ENCODE data around the gene KLHL30.
"Not testable (repeated sequence)": the region's sequence is repeated elsewhere in the genome, so short reads cannot be mapped to it uniquely, and the experiment has no call there.

Gene KLHL30

DNA sequence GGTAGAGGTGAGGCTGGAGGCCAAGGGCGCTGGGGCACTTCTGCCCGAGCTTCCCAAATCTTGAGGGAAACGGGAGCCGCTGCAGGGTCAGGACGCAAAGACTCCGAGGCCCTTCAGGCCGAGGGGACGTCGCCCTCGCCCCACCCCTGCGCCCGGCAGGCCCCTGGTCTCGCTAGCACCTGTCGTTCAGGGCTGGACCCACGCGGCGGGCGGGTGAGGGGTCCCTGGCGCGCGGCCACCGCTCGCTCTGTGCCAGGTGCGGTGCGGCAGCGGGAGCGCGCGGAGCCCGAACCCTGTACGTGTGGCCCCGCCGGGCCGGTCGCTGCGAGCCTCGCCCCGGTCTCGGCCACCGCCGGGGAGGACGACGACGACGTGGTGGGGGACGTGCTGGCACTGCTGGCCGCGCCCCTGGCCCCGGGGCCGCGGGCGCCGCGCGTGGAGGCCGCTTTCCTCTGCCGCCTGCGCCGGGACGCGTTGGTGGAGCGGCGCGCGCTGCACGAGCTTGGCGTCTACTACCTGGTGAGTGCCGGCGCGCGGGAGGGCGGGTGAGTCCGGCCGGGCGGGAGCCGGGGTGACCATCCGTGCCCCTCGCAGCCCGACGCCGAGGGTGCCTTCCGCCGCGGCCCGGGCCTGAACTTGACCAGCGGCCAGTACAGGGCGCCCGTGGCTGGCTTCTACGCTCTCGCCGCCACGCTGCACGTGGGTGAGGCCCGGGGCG, 25.2 kb downstream of the KLHL30 start:
- DNase-seq (ENCODE audit: low read depth) = no peak

DNA sequence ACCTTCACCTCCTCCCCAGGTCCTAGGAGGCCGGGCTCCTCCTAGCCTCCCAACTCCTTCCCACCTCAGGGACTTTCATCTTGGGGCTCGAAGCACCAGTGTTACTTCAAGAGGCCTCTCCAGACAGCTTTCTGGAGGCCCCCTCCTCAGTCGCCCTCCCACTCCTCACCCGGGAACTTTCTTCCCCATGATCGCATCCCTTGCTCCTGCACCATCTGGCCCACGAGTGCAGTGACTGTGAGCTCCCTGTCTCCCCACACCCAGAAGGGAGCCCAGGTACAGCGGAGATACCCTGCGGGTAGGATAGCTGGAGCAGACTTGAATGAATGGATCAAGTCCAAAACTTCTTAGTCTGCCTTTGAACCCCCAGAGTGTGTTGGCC, 26.4 kb downstream of the KLHL30 start:
- DNase-seq (ENCODE audit: low read depth) = no peak

DNA sequence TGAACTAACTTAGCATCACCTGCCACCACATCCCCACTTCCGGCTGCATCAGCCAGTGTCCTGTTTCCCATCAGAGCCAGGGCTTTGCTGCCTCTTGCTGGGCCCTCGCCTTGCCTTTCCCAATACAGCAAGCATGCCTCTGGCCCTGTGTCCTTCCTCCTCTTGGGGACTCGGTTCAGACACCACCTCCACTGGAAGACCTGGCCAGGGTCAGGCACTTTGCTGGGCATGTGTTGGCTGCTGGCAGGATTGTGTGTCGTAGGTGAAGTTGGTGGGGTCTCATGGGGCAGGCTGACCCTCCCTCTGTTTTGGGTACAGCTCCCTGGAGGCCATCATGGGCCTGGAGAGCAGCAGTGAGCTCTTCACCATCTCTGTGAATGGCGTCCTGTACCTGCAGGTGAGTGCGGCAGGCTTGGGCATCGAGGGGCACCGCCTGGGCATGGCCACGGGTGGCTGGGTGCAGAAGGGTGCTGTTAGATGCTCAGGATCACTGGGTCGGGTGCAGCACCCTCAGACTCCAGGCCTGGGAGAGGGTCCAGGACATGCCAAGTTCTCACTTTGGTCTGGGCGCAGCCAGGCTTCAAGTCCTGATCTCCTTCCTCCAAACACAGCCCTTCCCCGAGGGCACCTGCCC, 26.9 kb downstream of the KLHL30 start:
- no peak for DNase-seq (ENCODE audit: low read depth)

DNA sequence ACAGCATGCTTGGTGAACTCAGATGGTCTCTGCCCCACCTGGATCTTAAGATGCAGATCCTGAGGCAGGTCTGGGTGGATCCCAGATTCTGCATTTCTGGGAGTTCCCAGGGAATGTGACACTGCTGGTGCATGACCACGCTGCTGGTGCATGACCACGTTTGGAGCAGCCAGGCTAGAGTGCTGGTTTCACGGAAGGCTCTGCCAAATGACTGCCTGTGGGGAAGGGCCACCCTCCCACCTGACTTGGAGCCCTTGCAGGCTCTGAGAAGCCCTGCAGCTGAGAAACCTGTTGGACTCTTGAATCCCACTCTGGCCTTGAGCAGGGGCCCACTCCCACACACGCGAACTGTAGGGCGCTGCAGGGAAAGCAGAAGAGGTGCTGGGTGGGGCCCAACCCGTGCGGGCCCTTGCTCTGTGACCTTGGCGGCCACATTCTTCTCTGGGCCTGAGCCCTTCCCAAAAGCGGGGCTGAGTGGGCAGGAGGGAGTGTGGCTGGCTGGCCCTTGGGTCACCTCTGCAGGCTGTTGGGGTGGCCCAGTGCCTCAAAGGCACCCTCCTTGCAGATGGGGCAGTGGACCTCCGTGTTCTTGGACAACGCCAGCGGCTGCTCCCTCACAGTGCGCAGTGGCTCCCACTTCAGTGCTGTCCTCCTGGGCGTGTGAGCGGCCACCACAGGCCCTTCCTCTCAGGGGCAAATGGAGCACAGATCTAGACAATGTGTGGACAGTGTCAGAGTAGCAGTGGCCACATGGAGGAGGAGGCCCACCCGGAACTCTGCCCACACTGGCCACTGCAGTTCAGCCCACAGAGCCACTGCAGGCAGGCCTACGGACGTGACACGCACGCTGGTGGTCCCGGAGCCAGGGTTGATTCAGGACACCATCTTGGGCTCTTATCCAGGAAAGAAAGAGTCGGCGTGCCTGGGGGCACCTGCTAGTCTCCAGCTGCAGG, 28.2 kb downstream of the KLHL30 start:
- DNase-seq (ENCODE audit: low read depth) = no peak

DNA sequence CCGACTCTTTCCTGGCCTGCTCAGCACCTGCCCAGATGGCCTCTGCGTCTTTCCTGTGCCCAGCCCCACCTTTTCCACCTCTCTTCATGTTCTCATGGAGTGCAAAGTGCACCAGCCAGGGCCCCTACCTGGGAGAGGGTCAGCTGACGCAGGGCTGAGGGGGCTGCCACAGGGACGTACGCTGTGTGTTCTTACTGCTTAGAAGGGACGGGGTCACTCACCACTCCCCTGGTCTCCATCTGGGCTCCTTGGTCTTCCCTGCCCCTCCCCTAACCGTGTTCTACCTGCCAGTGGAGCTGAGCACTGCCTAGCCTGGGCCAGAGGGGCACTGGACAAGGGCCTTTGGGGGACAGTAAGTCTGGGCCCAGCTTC, 28.9 kb downstream of the KLHL30 start:
- no peak for DNase-seq (ENCODE audit: low read depth)

DNA sequence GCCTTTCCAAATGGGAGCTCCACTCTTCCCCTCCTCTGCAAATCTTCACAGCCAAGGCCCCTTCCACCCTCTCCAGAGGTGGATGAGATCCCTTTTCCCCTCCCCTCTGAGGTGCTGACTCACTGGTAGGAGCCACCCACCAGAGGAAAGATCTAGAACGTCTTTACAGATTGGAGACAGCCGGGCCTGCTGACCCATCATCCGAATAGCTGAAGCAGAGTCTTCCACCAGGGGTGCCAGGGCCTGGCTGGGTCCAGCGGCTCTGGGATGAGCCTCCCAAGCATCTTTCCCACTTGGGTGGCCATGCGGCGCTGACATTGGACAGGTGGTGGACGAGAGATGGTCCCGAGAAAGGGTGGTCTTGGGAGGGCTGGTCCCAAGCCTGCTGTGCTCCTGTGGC, 29.3 kb downstream of the KLHL30 start:
- no peak for DNase-seq (ENCODE audit: low read depth)

DNA sequence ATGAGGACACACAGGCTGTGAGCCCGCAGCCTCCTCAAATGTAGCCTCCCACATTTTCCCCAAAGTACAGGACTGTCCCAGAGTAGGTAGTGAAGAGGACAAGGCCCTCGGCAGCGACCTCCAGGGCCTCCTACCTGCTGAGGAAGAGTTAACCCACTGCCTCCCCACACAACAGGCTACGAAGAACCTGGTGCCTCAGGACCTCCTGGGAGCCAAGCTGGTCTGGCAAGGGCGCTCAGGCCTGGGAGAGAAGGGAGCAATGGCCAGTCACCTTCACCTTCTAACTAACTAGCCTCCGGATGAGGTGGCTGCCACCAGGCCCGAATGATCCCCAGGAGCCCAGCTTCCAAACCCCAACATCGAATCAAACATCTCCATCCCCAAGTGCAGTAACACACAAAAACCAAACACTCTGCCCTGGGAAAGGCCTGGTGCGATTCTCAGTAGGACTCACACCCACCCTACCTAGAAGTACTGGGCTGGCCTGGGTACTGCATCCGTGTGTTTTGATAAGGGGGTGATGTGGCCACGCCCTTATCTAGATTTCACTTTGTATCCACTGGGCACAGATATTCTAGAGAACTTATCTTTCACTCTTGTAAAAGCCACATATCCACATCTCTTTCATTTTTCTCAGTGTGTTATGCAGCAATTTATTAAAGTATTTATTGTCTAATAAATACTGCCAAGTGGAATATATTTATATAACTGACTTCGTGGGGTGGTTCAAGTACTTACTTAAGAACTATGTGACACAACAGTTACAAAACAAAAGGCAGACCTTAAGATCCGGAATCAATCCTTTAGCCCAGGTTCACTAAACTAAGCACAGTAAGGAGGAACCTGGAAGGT, 30.0 kb downstream of the KLHL30 start:
- no peak for DNase-seq (ENCODE audit: low read depth)

DNA sequence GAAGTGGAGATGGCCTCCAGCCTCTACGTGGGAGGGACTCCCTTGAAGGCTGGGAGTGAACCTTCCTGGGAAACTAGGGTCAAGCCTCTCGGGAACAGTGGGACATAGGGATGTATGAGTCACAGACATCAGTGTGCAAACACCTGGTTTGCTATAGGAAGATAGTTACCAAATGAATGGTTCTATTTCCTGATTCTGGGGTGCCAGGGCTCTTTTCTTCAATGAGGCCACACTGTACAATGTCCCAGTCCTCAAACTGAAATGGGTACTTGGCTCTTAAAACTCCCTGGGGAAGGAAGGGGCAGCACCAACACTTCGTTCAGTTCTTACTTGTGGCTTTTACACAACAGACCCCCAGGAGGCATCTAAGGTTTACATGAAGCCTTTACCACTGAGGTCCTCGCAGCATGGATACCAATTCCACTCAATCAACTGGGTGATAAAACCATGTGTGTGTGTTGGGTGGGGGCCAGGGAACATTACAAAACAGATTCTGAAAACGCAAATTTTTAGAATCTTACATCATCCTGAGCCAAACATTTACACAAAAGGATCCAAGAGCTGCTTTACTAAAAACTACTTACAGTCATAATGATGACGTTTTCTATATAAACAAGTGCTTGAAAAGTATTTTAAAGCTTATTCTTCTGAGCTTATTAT, 30.7 kb downstream of the KLHL30 start:
- no peak for DNase-seq (ENCODE audit: low read depth)

DNA sequence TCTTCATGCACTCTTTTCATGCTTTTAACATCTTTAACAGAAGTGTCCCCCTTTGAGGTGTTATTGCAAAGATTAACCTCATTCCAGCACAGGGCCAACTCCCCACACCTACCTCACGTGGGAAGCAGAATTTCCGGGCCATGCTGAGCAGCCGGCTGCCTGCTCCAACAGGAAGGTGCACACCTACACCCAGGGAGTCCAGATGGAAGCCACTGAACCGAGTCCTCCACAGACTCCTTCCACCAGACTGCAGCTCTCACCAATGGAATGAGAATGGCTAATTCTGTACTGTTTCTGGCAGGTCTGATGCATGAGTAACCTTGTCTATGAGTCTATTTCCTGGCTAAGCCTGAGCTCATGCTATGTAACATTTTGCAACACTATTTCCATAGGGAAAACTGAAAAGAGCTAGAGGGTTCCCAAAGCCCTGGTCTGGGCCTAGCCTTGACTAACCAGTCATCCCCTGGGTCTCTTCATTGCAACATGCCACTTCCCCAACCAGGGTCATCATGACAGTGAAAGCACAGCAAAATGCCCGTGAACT, 31.3 kb downstream of the KLHL30 start:
- DNase-seq (ENCODE audit: low read depth) = no peak

DNA sequence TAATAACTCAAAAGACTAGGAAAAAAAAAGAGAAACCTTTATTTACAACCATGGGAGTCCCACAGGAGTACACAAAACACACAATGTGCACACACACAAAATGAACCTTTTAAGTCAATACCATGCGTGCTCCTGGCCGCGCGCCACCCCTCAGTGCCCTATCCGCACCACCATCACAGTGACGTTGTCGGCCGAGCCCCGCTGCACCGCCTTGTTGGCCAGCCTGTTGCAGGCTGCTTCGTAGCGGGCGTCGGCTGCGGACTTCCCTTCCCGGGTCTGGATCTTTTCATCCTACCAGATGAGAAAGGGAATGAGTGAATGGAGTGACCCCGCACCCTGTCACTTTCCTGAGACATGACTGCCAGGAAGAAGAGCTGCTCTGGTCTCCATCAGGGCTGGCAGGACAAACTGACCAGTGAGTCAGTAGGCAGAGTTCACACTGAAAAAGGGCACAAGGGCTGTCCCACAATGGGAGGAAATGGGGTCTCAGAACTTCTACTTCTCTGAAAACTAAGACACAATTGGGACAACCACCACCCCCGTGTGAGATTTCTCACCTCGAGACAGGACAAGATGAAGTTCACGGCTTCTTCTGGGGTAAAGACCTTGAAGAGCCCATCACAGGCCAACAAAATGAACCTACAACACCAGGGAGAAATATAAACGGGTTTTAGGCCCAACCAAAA, 32.1 kb downstream of the KLHL30 start:
- no peak for DNase-seq (ENCODE audit: low read depth)

DNA sequence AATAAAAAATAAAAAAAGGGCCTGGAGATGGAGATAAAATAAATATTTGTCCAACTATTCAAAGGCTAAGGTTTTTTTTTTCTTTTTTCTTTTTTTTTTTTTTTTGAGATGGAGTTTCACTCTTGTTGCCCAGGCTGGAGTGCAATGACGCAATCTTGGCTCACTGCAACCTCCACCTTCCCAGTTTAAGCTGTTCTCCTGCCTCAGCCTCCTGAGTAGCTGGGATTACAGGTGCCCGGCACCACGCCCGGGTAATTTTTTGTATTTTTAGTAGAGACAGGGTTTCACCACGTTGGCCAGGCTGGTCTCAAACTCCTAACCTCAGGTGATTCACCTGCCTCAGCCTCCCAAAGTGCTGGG, 32.6 kb downstream of the KLHL30 start:
- not testable (repeated sequence) for DNase-seq (ENCODE audit: low read depth)

DNA sequence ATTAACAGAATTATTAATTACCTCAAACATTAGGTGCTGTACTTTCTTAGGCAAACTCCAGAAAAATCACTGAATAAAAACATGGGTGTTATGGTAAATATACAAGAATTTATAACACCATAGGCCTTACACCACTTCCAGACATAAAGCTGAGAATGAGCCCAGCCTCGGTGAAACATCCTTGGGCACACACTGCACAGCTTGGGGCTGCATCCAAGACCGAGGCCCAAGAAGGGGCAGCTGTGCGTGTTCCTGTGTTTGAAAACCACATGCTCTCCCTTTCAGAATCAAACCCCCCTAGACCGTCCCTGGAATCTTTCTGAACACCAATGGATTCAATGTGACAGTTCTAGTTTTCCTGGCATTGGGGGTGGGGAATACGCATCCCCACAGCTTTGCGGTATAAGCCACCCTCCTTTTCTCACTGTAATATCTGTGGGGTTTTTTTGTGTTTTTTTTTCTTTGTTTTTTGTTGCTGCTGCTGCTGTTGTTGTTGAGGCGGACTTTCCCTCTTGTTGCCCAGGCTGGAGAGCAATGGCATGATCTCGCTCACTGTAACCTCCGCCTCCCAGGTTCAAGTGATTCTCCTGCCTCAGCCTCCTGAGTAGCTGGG, 33.2 kb downstream of the KLHL30 start:
- no peak for DNase-seq (ENCODE audit: low read depth)

DNA sequence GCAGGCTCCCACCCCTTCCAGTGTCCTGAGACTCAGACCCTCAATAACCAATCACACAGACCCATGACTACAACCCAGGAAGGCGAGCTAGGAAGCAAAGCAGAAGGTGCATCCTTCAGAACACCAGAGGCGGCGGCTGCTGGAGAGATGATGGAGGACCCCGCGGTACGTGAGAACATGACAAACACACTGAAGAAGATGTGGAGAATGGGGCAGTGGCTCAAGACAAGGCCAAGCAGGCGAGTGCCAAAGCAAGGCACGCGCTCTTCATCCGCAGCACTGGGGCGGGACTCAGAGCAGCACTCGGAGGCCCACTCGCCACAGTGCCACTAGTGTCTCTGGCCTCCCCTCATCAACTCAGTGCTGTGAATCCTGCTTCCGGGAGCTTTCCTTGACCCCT, 34.0 kb downstream of the KLHL30 start:
- DNase-seq (ENCODE audit: low read depth) = no peak

DNA sequence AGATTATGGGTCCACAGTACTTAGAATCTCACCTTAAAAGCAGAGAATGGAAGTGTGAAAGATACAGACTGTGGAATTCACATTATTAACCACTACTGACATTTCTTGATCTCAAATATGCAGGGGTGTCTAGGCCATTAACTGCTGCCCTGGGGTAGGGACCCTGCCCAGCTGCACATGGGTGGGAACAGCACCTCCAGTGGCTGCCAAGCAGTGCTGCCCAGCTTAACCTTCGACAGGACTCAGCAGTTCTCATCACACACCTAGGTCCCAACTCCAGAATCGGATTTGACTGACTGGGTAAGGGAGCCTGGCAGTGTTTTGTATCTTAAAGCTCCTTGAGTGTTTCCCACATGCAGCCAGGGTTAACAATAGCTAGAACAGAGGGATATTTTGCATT, 35.2 kb downstream of the KLHL30 start:
- DNase-seq (ENCODE audit: low read depth) = no peak

DNA sequence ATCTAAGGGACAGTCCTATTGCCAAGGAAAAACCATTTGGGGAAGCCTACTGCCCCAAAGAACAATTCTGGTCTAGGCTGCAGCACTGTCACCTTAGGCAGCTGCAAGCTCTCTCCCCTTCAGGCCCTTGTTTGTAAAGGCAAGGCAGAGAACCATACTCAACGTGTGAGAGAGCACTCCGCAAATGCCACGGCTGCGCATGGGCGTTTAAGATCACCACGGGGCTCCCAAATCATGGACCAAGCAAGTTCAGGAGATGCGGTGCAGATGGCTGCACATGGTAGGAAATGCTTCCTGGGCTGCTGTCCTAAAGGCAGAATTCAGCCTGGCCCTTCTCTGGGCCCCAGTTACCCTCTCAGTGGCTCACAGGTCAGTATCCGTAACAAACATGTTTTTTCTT, 35.8 kb downstream of the KLHL30 start:
- DNase-seq (ENCODE audit: low read depth) = no peak

DNA sequence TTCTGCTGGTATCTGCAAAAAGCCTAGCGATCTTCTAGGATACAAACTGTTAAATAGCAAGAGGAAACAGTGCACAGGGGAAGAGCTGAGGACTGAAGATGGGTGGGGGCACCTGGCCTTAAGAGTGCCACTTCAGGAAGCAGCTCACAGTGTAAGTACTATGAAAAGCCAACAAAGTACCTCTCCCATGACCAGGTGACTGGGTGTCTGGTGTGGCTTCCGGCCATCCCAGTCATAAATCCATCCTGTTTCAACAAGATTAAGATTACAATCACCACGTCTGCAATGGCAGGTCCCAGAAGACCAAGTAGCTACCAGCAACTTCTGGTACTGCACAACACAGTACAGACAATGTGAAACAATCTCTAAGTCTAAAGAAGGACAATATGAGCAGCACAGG, 36.2 kb downstream of the KLHL30 start:
- DNase-seq (ENCODE audit: low read depth) = no peak

DNA sequence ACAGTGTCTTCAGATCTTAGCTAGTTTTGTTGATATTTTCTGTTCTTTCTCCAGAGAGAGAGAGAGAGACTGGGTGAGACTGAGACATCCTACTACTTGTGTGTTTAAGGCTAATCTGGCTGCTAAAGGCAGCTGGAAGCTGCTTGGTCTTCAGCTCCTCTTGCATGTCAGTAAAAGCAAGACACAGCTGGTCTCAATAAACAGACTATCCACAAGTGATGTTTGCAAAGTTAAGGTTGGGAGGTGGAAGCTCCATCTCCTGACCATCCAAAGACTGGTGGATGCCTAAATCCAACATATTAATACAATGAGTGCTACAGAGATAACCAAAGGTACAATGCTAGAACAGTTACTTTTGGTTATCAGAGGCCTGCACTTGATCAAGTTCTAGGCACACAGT, 38.1 kb downstream of the KLHL30 start:
- no peak for DNase-seq (ENCODE audit: low read depth)

DNA sequence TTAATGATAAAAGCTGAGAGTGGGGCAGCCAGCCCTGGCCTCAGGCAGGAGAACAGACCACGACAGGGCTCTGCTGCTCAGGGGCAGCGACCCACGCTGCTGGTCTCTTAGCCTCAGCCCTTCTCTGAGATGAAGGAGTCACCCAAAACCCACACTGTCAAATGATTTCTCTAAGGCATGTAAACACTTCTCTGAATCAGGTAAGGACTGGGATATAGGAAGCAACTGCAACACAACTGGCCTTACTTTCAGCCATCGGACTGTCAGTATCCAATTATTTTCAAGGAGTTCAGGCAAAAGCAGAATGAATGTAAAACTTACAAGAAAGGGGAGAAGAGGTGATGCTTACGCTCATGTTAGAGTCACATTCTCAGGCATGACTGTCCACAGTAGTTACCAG, 42.1 kb downstream of the KLHL30 start:
- no peak for DNase-seq (ENCODE audit: low read depth)

DNA sequence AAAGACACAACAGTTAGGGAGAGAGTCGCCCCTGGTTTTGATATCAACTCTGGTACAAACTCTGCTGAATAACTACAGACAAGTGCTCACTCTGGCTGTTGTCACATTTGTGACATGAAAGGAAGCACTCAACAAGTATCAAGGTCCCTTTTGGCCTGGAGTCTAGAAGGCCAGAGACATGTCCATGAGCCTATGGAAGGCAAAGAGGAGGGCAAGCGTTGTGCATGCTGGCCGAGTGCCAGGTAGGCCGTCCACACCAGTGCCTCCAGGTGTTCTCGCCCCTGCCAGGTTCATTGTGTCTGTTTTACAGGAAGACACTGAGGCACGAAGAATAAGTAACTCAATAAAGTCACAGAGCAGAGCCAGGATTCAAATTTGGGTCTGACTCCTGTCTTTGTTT, 43.9 kb downstream of the KLHL30 start:
- no peak for DNase-seq (ENCODE audit: low read depth)

DNA sequence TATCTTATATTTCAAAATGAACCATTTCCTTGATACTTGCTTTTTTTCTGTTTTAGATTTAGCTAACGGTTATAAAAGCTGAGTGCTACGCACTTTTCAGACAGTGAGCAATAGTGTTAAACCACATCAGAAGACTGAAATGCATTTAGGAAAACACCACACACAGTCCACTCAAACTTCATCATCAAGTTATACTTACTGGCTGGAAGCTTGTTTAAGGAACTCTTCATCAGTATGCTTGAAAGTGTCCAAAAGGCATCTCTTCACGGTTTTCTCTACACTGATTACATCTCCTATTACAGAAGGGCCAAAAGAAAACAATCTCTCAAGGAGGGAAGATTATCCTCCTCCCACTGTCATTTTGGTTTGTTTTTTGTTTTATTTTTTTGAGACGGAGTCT, 45.4 kb downstream of the KLHL30 start:
- DNase-seq (ENCODE audit: low read depth) = no peak
